GM18907 (cell line): ENCODE data around the gene MAP3K20.
A peak's percentile ranks its signal among the peaks of the same experiment; 100 is the strongest.
"Not testable (repeated sequence)": the region's sequence is repeated elsewhere in the genome, so short reads cannot be mapped to it uniquely, and the experiment has no call there.

Experiments used
- ATAC-seq: cut with Tn5 transposase; IDR thresholded peaks from one replicate; pipeline ENCODE4 v1.9.1; 2021; ENCODE audit warnings: mild to moderate bottlenecking, moderate library complexity; ENCODE audit not compliant: unreplicated experiment

Gene MAP3K20

DNA sequence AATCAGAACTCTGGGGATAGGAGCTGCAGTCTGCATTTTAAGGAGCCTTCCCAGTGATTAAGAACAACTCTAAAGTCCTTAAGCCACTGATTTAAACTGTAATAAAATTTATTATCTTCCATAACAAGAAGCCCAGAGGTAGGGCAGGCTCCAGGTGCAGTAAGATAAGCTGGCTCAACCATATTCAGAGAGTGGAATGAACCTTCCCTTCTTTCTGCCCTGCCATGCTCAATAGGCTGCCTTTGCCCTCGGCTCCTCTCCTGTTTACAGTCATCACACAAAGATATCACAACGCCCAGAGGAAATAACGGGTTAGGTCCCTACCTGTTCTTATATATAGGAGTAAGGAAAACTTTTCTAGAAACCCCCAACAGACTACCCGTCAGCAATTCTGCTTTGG is 188.5 kb downstream of the MAP3K20 start:
- no peak for ATAC-seq

DNA sequence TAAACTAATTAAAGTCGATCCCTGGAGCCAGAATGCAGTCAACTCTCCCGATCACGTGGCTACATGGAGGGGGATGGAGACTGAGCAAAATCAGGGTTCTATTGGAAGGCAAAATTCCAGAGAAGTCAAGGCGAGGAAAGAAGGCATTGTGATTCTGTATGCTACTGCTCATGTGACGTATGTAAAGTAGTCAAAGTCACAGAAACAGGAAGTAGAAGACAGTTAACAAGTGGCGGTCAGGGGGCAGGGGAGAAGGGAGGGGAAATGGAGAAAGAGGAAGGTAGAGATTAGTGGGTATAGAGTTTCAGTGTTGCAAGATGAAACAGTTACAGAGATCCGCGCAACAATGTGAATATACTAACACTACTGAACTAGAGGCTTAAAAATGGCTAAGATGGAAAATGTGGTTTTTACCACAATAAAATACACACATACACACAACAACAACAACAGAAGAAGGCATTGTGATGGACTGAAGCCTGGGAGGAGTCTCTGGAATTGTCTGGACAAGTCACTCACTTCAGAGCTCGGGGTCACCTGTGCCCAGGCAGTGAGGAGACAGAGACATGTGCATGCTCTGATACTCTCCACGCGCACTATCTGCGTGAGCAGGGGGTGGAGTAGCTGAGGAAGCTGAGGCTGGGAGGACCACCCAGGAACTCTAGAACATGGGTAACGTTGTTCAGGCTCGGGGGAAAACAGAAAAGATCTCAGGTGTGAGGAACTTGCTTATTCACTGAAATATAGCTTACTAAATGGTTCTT is 189.1 kb downstream of the MAP3K20 start:
- ATAC-seq: peak; percentile 94

DNA sequence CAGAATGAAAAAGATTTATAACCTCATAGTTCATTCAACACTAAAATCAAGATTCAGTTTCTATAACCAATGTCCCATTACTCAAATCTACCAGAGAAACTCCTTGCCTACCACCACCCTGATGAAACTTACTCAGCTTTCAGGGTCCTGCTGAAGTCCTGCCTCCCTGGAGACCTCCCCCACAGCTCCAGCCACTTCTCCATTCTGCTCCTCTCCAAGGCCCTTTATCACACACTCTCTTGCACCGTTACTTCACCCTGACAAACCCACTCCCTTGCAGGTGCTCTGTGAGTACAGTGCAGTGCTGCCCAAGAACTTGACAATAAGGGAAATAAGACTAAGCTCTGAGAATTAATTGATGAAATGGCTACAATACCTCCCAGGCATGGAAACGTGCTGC is 195.5 kb downstream of the MAP3K20 start:
- no peak for ATAC-seq

DNA sequence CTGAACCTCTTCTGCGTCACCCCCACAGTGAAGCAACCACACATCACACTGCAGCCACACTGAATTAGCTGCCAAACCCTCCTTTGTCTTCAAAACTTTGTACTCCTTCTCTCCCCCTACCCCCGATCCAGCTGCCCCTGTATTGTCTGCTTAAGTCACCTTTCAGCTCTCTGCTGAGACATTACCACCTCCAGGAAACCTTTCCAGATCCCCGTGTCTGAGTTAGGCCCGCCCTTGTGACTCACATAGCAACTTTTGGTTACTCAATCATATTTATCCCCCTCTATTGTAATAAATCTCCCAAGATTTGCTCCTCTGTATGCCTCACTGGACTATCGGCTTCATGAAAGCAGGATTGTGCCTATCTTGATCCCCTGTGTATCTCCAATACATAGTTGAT is 196.2 kb downstream of the MAP3K20 start:
- ATAC-seq: no peak

DNA sequence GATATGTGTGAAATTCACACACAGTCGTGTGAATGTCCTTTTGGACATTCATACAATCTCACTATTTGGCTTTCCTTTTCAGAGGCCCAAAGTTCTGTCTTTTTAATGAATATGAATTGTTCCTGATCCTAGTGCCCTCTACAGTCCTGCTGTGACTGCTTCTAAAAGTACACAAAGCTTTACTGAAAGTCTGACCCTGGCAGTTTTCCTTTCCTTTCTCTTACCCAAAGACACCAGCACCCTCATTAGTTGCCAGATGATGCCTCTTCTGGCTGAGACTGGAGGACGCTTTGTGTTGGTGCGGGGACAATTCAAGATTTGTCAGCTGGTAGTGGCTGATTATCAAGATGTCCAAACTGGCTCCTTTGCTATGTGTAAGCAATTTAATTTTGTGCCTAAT is 197.2 kb downstream of the MAP3K20 start:
- ATAC-seq: no peak

DNA sequence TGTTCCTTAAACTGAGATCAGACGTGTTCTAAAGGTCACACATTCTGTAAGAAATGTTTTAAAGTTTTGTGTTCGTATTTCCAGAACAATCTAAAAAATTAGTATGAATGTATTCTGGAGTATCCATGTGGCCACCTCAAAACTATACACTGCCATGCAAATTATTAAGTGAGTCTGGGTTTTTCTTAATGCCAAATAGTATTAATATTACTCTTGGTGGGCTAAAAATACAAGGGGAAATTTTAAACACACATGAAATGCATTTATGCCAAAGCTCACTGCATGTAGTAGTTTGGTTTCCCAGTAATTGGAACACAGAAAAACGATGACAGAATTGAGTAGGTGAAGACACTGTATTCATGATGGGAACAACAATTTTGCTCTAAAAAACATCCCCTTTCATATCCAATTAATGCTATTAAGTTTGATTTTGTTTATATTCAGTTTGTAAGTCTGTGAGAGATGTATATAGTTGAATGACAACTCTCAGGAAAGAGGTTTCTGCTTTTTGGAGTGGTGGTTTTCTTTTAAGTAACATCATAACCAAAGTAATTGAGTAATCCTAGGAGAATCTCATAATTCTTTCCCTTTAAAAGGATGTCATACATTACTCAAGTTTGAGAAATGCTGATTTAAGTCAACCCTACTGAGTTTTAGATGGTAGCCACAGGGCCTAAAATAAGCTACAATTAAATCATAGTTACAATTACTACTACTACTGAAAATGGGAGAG is 203.3 kb downstream of the MAP3K20 start:
- no peak for ATAC-seq

DNA sequence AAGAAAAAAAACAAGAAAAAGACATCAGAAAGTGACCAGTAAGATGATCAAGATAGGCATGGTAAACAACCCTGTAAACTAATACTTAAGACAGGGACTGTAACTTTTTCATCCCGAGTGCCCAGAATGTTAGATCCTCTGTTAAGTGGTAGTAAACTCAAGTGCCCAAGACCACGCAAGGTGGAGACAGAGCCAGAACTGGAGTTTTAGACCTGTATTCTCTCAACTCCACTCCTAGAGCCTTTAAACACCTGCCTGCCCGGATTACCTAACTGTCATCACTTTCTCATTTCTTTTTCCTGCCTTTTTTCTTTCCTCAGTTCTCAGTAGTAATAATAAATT is 203.9 kb downstream of the MAP3K20 start:
- no peak for ATAC-seq

DNA sequence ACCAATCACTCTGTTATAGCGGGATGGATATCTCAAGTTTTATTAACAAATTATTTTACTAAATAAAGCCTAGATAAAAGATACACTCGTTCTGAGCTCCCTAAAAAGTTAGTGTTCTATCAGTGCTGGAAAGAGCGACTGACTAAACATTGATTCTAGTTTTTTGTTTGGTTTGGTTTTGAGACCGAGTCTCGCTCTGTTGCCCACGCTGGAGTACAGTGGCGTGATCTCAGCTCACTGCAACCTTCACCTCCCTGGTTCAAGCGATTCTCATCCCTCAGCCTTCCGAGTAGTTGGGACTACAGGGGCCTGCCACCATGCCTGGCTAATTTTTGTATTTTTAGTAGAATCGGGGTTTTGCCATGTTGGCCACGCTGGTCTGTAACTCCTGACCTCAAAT is 205.2 kb downstream of the MAP3K20 start:
- no peak for ATAC-seq

DNA sequence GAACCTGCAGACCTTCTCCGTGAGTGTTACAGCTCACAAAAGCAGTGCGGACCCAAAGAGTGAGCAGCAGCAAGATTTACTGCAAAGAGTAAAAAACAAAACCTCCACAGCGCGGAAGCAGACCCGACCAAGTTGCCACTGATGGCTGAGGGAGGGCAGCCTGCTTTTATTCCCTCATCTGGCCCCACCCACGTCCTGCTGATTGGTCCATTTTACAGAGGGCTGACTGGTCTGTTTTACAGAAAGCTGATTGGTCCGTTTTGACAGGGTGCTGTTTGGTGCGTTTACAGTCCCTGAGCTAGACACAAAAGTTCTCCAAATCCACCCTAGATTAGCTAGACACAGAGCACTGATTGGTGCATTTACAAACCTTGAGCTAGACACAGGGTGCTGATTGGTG is 206.3 kb downstream of the MAP3K20 start:
- ATAC-seq: not testable (repeated sequence)

DNA sequence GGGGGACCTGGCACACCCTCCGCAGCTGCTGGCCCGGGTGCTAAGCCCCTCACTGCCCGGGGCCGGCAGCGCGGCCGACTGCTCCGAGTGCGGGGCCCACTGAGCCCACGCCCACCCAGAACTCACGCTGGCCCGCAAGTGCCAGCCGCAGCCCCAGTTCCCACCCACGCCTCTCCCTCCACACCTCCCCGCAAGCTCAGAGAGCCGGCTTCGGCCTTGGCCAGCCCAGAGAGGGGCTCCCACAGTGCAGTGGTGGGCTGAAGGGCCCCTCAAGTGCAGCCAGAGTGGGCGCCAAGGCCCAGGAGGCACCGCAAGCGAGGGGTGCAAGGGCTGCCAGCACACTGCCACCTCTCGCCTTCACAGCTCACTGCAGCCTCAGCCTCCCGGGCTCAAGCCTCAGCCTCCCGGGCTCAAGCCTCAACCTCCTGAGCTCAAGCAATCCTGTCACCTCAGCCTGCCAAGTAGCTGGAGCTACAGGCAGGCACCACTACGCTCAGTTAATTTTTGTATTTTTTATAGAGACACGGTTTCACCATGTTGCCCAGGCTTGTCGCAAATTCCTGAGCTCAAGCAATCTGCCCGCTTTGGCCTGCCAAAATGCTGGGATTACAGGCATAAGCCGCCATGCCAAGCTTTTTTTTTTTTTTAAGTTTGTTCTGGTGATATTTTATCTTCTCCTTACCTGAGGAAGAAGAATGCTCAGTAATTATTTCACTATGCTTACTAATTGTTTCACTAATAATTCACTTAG is 207.3 kb downstream of the MAP3K20 start:
- ATAC-seq: no peak

DNA sequence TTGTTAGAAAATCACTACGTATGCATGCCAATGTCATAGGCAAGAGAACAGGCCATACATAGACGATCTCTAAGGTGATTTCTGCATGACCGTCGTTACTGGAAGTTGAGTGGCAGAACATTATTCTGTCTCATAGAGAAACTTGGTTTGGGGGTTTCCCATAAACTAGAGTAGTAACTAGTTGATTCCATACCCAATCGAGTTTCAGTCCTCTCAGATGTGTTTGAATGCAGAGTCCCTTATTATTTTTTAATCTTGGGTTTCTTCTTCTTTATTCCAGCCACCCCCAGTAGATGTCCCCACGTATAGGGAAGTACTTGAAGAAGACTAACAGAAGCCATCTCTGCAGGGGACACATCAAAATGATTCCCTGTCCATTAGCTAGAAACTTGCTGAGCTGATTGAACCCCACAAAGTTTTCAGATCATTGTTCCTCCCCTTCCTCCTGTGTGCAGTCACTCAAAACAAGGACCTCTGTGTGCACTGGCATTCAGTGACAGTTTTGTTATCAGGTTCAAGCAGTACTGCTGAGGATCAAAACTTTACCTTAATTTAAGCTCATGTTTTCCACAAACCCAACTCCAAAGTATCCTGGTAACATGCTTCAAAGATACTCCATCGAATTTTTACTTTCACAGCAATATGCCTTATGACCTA is 210.6 kb downstream of the MAP3K20 start:
- peak; percentile 88 for ATAC-seq

DNA sequence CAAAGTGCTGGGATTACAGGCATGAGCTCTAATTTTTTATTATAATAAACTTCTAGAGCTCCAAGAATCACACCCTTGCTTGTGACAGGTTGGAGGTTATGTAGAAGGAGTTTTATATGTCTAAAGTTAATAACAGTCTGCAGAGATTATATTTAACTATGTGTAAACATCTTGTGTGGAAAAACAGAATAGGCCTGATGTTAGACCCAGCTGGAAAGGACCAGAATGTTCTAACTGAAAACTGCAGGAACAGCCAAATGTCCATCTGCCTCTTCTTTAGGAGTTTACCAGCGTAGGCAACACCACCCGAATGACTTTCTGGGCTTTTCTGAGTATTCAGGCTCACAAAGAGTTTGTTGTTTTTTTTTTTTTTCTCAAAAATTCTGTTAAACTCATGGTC is 211.9 kb downstream of the MAP3K20 start:
- ATAC-seq: no peak

DNA sequence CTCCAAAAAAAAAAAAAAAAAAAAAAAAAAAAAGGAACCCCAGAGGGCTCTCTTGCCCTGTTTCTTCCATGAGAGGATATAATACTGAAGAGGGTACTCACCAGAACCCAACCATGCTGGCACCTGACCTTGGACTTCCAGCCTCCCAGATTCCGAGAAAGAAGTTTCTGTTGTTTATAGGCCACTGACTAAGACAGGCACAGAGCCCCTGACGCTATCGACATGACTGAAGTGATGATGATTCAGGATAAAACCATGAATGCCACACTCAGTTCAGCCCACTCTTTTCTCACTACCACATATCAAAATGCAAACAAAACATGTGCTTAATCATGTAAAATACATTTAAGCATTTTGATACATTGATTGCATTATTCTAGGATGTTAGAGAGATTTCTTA is 212.9 kb downstream of the MAP3K20 start:
- ATAC-seq: no peak

DNA sequence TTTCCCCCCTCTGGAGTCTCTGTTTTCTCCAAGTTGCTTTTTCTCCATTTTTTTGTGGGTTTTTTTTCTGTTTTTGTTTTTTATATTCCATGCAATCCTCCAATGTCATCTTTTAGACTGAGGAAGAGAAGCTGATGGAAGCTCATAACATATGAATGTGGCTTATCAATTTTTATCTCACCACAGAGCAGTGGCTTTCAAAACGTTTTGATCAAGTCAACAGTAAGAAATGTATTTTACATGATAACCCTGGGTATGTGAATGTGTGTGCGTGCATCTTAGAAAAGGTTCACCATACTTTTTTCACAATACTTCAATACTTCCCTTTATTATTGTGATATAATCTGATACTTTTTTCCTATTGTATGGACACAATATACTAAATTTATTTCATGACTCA is 214.4 kb downstream of the MAP3K20 start:
- no peak for ATAC-seq

DNA sequence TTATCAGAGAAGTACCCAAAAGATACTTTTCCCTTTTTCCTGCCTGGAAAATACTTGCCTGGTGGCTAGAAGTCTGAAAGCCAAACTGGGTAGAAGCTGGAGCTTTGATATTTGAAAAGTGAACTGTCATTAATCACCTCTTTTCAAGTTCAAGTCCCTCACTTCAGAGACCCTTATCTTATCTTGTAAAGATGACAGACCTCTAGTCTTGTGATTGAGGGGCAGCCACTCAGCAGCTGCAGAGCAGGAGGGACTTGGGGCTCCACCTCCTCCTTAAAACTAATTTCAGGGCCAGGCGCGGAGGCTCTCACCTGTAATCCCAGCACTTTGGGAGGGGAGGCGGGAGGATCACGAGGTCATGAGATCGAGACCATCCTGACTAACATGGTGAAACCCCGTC is 214.9 kb downstream of the MAP3K20 start:
- ATAC-seq: no peak

DNA sequence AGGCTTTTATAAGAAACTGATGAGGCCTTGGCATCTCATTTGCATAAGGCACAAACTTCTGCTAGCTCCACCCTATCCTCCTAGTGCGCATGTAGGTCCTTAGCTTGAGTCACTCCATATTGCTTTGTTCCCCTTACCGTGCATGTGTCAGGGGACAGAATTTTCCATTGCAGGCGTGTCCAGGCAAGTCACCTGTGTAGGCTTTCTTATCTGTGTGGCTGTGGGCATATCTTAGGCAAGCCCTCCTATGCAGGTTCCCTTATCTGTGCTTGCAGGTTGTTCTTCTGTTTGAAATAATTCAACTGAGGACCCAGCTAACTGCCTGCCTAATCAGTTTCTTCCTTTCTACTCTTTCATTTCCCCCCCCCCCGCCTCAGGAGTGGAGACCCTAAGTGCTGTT is 215.8 kb downstream of the MAP3K20 start:
- no peak for ATAC-seq

DNA sequence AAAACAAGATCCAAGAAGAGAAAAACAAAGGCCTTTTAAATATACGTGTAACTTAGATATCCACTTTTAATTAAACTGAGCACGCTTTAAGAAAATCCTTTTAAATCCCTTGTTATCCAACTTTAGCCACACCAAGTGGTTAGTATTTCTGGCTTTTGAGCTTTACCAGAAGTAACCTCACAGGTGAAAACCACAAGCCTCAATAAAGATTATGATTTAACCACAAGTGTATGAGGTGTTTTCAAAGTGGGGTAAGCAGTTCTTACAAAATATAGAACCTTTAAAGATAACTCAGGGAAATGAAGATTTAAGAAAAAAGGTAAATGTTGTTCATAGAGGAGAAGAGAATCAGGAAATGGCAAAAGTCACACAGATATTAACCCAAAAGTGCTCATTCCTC is 220.6 kb downstream of the MAP3K20 start:
- ATAC-seq: no peak

DNA sequence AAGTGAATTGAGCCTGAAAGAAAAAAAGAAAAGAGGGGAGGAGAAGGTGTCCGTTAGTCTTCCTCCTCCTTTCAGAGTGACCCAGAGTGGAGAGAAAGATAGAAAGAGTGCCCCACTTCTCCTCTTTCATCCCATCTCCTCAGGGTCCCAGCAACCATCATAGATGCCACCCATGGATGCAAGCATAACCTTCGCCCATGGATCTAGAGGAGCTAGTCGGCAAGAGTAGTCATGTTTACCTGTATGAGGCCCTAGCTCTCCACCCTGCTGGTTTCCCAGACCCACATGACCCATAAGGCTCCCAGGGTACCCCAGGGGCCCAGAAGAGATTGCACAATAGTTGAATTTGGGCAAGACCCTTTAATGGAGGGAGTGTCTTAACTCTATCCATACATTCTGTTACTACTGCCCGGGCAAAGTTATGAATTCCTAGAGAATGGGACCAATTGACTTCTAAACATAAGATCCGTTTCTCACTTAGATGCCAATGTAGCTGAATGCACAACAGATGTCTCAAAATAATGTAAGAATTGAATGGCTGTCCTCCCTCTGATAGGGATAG is 223.0 kb downstream of the MAP3K20 start:
- ATAC-seq: no peak

DNA sequence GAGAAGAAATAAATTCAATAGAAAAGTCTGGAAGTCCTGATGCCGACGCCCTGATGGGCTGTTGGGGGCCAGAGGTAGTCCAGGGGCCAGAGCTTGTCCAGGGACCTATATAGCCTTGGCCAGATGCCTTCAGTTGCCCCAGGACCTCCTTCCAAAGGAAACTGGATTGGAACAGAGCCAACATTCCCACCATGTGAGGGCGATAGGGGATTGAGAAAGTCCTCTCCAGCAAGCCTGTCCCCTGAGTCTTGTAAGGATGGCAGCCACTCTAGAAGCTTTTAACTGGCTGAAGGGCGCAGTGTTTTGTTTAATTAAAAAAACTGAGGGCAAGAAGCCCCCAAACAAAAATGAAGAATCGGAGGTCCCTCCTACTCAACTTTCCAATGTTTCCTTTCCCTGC is 224.1 kb downstream of the MAP3K20 start:
- no peak for ATAC-seq

DNA sequence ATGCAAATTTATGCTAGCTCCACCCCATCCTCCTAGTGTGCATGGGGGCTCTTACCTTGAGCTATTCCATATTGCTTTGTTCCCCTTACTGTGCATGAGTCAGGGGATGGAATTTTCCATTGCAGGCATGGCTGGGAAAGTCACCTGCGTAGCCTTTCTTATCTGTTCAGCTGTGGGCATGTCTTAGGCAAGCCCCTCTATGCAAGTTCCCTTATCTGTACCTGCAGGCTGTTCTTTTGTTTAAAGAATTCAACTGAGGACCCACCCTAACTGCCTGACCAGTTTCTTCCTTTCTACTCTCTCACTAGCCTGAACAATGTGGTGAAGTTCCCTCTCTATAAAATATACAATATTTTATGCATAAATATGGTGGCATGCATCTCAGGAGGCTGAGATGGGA is 224.8 kb downstream of the MAP3K20 start:
- no peak for ATAC-seq

DNA sequence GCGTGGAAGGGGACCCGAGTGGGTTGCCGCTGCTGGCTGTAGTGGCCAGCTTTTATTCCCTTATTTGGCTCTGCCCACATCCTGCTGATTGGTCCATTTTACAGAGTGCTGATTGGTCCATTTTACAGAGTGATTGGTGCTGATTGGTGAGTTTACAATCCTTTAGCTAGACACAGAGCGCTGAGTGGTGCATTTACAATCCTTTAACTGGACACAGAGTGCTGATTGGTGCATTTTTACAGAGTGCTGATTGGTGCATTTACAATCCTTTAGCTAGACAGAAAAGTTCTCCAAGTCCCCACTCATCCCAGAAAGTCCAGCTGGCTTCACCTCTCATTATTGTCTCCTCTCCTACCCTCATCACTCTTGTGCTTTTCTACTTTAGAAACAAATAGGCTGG is 225.9 kb downstream of the MAP3K20 start:
- ATAC-seq: not testable (repeated sequence)
